Measurements from ENCODE around the gene C8B.
A peak's percentile ranks its signal among the peaks of the same experiment; 100 is the strongest.

C8B gene

DNA sequence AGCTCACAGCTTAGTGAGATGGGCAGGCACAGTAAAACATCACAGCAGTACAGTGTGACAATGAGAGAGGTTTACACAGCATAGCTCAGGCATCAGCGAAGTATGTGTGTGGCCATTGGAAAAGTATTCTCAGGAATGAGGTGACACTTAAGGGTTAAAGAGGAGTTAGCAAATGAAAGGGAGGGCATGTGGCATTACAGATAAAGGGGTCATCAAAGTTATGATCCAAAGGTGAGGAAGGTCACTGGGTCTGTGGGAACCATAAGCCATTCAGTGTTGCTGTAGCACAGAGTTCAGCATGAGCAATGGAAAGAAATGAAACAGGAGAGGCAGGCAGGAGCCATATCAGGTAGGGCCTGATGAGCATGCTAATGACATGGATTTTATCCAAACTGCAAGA is 4.5 kb upstream of the C8B start:
- no peak for DNase-seq

- no peak for DNase-seq
These were observed 3.2 kb upstream of the C8B start for GRCh38 chr1:56968878-56969495.

DNA sequence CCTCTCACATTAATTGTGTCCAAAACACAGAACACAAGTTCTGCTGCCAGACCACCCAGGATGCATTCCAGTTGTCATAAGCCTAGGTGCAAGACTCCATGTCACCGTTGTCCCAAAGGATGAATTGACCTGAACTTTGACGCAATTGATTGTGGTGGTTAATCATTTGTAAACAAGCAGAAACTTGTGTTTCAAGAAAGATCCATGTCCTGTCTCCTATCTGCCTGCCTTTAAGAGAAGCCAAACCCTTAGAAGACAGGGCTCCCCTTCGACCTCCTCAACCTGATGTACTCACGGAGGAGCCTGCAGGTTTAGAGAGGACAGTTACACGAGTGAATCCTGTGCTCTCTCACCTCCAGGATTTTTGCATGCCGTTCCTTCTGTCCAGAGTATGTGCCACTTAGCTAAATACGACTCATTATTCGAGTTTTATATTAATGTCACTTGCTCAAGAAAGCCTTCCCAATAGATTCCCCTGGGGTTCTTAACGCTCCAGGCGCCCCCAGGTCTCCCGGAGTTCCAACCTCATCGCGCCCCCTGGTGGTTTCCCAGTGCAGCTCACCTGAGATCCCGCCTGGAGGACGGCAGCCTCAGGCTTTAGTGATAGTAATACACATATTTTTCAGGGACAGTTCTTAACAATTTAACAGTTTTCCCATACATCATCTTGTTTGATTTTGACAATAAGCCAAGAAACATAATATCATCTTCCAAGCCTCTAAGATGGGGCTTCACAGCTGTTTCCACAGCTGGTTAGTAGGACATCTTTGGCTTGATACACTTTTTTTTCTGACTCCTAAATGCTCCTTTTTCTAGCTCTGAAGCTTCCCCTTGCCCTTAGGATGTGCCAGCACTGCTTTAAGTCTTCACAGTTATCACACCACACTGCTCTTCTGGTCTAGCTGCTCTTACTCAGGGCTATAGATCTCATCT is 2.4 kb upstream of the C8B start:
- DNase-seq, result peak; percentile 35

- DNase-seq, result no peak
These were observed 1.5 kb upstream of the C8B start for GRCh38 chr1:56967355-56967754.

- DNase-seq, result no peak
These were observed 834 bp upstream of the C8B start for GRCh38 chr1:56966698-56966999.

- DNase-seq, result no peak
These were observed 624 bp downstream of the C8B start for GRCh38 chr1:56965191-56965590.

DNA sequence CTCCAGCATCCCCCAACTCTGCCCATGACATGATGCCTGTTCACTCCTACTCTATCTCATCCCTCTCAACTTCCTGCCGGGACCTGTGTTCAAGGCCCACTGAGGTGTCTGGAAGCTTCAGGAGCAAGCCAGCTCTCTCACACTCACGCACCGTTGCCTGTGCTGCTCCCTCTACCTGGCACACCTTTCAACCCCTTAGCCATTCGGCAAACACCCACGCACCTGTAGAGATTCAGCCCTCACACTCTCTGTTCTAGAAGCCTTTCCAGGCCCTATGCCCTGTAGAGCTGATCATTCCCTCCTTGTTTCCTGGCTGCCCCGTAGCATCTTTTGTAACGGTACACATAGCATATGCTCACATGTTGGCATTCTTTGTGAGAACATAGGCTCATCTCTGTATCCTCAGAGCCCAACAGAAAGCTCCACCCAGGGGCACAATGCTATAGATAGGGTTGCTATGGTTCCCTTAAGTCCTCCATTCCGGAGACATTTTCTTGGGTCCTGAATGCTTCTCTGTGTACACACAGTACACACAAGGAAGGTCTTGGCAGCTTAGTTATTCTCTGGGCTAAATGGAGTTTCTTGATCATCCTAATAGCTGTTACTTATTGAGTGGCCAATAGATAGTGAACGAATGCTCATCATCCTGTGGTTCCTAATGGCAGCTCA is 1.3 kb downstream of the C8B start:
- no peak for DNase-seq

- DNase-seq, result peak; percentile 14
These were observed 2.1 kb downstream of the C8B start for GRCh38 chr1:56963667-56964066.

DNA sequence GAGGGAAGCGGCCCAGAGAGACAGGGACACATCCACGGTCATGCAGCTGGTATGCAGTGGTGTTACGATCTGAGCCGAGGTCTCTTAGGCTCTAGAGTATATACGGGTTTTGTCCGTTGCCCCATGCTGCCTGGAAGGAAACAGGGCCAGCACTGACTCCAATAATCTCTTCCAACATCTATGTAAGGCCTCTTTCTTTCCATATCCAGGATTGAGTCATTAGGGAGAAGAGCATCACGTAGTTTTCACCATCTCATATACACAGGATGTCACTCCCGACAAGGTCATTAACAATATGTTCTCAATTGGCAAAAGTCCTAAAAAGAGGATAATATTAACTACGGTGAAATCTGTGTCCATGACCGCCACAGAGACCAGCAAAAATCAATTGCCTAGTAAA is 4.4 kb downstream of the C8B start:
- no peak for DNase-seq

DNA sequence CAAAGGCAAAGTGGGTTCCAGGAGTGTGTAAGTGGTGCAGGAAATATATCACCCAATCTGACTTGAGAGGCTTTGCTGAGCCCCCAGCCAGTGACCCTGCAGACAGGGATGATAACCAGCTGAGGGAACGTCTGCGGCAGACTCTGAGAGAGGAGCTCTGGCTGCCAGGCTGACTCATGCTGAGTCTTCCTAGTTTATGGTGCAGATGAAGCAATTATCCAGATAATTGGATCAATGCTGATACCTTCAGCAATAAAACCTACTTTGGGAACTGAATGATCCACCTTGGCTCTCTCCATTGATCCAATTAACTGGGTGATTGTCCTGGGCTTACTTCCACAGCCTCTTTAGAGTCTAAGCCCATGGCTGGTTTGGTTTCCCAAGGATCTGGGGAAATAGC is 7.3 kb downstream of the C8B start:
- peak; percentile 79 for DNase-seq

GRCh38 chr1:56957931-56958330 is 7.9 kb downstream of the C8B start:
- no peak for DNase-seq

DNA sequence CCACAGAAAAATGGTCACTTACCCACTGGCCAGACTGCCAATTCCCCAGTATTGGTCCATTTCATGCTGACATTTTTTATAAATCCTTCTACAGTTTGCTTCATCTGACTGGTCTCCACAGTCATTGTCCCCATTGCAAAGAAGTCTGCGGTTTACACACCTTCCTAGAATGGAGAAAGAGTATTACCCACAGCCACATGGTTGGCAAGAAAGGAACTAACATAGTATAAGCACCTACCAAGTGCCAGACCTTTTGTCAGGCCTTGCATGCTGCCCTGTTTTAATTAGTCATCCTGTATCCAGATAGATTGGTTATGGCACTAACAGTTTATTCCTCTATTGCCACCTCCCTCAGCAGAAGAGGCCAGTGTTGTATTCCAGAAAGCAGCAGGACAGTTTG is 11.2 kb downstream of the C8B start:
- no peak for DNase-seq

GRCh38 chr1:56953386-56953785 is 12.4 kb downstream of the C8B start:
- no peak for DNase-seq

DNA sequence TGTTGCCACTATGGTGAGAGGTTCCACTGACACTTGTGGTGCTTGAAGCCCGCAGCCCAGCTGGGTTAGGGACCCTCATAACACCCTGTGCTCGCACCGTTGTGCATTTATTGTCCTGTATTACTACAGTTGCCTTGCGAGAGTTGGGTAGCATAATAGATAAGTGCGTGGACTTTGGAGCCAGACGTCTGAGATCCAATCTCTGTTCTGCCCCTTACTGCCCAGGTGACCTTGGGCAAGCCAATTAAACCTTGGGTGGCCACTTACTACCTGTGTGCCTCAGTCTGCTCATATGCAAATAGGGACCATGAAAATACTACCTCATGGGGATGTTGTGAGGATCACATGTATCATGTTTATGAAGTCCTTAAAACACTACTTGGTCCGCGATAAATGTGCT is 13.3 kb downstream of the C8B start:
- DNase-seq, result no peak

- DNase-seq, result peak; percentile 66
These were observed 17.3 kb downstream of the C8B start for GRCh38 chr1:56948403-56949023.

GRCh38 chr1:56940039-56940438 is 25.8 kb downstream of the C8B start:
- no peak for DNase-seq

DNA sequence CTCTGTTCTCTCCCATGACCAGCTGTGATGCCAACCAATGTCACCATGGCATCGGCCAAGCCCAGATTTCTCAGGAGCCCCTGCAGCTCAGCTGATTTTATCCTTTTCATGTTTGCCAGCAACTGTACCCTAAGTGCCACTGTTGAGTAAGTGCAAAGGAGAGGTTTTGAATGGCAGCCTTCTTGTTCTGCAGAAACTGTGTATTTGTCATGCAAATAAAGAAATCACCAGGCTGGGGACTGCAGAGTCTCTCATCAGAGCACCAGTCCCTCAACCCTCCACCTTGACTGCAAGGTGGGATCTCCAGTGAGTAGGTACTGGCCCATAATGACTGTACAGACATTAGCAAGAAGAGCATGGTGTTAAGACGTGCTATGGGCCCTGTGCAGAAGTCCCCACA is 26.6 kb downstream of the C8B start:
- DNase-seq, result no peak

GRCh38 chr1:56938646-56939045 is 27.2 kb downstream of the C8B start:
- DNase-seq, result no peak

GRCh38 chr1:56934430-56935060 is 31.3 kb downstream of the C8B start:
- DNase-seq, result peak; percentile 95

DNA sequence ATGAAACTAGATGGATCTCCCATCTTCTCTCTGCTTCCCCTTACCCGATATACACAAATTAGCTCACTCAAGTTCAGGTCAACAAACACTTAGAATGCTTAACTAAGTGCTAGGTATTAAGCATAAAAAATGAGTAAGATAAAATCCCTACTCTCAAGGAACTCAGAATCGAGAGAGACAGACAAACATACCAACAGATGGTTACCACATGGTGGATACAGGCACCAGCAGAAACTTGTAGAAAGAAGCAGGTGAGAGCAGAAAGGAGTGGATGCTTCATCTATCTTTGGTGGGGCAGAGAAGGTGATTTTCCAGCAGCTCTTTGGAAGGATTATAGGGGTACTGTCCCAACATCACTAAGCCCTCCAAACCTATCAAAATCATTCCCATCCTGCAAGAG is 32.2 kb downstream of the C8B start:
- peak; percentile 13 for DNase-seq

DNA sequence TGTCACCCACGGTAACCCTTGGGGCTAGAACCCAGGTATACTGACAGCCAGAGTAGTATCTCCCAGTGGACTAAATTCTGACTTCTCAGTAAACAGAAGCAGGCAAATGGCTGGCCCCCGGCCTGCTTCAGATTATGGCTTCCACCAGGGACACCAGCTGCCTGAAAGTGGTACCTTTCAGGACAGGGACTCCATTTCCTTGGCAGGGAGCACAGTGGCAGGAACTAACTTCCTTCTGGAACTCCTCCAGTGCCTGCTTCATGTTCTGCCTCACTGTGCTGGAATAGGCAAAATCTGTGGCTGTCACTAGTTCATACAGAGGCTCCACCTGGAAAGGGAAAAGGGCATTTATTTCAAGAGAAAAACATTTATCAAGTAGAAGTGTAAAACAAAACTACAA is 32.7 kb downstream of the C8B start:
- no peak for DNase-seq

DNA sequence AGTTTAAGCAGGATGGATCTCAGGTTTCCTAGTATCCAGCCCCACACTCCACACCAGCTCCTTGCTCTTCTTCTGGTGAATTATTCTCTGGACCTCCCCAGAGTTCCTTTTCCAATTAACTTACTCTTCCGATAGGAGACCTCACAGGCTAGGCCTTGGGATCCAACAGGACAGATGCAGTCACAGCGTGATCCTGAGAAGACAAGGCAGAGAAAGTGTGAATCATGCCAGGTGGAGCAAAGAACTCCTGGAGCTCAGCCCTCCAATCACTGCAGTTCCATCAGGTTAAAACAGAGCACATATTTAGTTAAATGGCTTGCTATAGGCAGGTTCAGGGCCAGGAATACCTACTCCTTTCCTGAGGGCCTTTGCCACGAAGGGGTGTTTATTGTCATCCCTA is 34.1 kb downstream of the C8B start:
- DNase-seq, result peak; percentile 17

DNA sequence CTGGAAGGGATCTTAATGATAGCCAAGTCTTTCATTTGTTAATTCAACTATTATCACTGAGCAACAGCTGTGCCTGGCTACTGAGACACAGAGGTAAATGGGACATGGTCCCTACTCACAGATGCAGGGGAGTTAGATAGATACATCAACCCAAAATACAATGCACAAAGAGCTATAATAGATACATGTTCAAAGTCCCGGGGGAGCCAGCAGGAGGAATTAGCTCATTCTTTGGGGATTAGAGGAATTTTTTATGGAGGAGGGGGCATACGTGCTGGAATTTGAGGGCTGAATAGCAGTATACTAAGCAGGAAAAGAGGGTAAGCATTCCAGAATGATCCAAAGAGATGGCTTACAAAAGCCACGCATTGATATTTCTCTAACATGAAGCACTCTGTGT is 34.6 kb downstream of the C8B start:
- peak; percentile 68 for DNase-seq
